H1 (cell line): ENCODE data around the gene FAM131C. TPM values are rescaled to one million over a fixed set of nuclear protein-coding genes. Genes with fewer than 3 reads are reported as not detected.

ENCODE experiments used
- CTCF ChIA-PET: fragments of 300-600 bp; sonication (Branson Sonifier 250); formaldehyde crosslinking; loops from one replicate; lab custom pipeline; 2021; ENCODE audit not compliant: partially characterized antibody; lab: Charles Lee
- POLR2A ChIA-PET: fragments of 300-600 bp; sonication (Branson Sonifier 250); formaldehyde crosslinking; loops from one replicate; lab custom pipeline; 2021; ENCODE audit warnings: inconsistent platforms; ENCODE audit not compliant: partially characterized antibody; lab: Charles Lee
- DNase-seq, 2 experiments: peaks; one replicate each; pipeline versions ENCODE4 v3.0.0 to v3.0.0-alpha.2; 2010 to 2022; ENCODE audit warnings: low spot score in 2 of 2, low read depth in 1 of 2, mixed read lengths in 1 of 2
- FAIRE-seq: peaks from 2 replicates; lab custom pipeline; 2011; peaks lifted over from hg19 to GRCh38; lab: Jason Lieb, UNC
- H2AFZ ChIP-seq: 2 replicates; pipeline ENCODE4 v1.8.1; 2012; ENCODE audit warnings: low read length, inconsistent platforms
- H2AK5ac ChIP-seq: 2 replicates; pipeline ENCODE4 v1.6.1; 2013; ENCODE audit warnings: low read depth, low read length
- H2BK120ac ChIP-seq: replicated peaks from 2 replicates; pipeline ENCODE3; 2013; ENCODE audit warnings: low read depth, low read length, inconsistent platforms
- H2BK12ac ChIP-seq: 2 replicates; pipeline ENCODE4 v1.6.1; 2013; ENCODE audit warnings: low read depth, low read length
- H2BK15ac ChIP-seq: 2 replicates; pipeline ENCODE4 v1.6.1; 2013; ENCODE audit warnings: low read length
- H2BK20ac ChIP-seq: 2 replicates; pipeline ENCODE4 v1.6.1; 2013; ENCODE audit warnings: low read length
- H2BK5ac ChIP-seq: 2 replicates; pipeline ENCODE4 v1.6.1; 2013; ENCODE audit warnings: low read depth, low read length
- H3K14ac ChIP-seq: 2 replicates; pipeline ENCODE4 v1.6.1; 2013; ENCODE audit warnings: inconsistent platforms; ENCODE audit not compliant: insufficient read length
- H3K18ac ChIP-seq: 2 replicates; pipeline ENCODE4 v1.6.1; 2013; ENCODE audit warnings: low read length; ENCODE audit errors: extremely low read depth
- H3K23ac ChIP-seq: 2 replicates; pipeline ENCODE4 v1.6.1; 2013; ENCODE audit warnings: inconsistent platforms; ENCODE audit not compliant: insufficient read length
- H3K23me2 ChIP-seq: 2 replicates; pipeline ENCODE4 v1.6.1; 2013; ENCODE audit warnings: low read depth, low read length
- H3K27ac ChIP-seq: 2 replicates; pipeline ENCODE4 v1.6.1; 2011; ENCODE audit warnings: low read depth, low read length, inconsistent platforms
- H3K27me3 ChIP-seq, 4 experiments: replicated peaks in 1 of 4; 1 replicate in 1 of 4; 2 replicates in 3 of 4; pipeline versions ENCODE4 v1.6.1 to v1.8.1; 2011 to 2013; ENCODE audit warnings: low read length in 3 of 4, mild to moderate bottlenecking in 3 of 4, inconsistent platforms in 2 of 4, mixed read lengths in 2 of 4, moderate library complexity in 1 of 4; ENCODE audit not compliant: control insufficient read depth in 3 of 4, insufficient read depth in 3 of 4; ENCODE audit errors: extremely low read depth in 1 of 4
- H3K36me3 ChIP-seq, 4 experiments: 2 replicates each; pipeline versions ENCODE4 v1.6.1 to v1.8.1; 2011 to 2013; ENCODE audit warnings: mild to moderate bottlenecking in 4 of 4, low read length in 3 of 4, moderate library complexity in 2 of 4, control low read depth in 1 of 4, inconsistent platforms in 1 of 4; ENCODE audit not compliant: insufficient read depth in 4 of 4, control insufficient read depth in 2 of 4
- H3K4ac ChIP-seq: replicated peaks from 2 replicates; pipeline ENCODE3; 2013; ENCODE audit warnings: low read length, low read depth, mixed read lengths, inconsistent platforms; ENCODE audit not compliant: insufficient read length
- H3K4me1 ChIP-seq, 4 experiments: replicated peaks in 1 of 4; 1 replicate in 1 of 4; 2 replicates in 3 of 4; pipeline versions ENCODE4 v1.6.1 to v1.8.1; 2011 to 2013; ENCODE audit warnings: low read length in 3 of 4, inconsistent platforms in 2 of 4, mixed read lengths in 1 of 4; ENCODE audit not compliant: insufficient read depth in 4 of 4, control insufficient read depth in 3 of 4
- H3K4me2 ChIP-seq, 2 experiments: 2 replicates each; pipeline versions ENCODE4 v1.6.1 to v1.8.1; 2011 to 2013; ENCODE audit warnings: low read depth in 2 of 2, low read length in 2 of 2, control low read depth in 1 of 2, inconsistent platforms in 1 of 2, mild to moderate bottlenecking in 1 of 2; ENCODE audit not compliant: insufficient read depth in 1 of 2
- H3K4me3 ChIP-seq, 4 experiments: fragments of 200-600, 300-600 bp in 1 of 4; sonication (generic), shearing (Covaris generic), sonication (Bioruptor Twin) in 1 of 4; 2 replicates each; pipeline versions ENCODE4 v1.5.1 to v1.8.1; 2011 to 2016; ENCODE audit warnings: low read length in 4 of 4, low read depth in 3 of 4, control low read depth in 2 of 4, inconsistent platforms in 2 of 4, mild to moderate bottlenecking in 2 of 4, mixed read lengths in 1 of 4, moderate library complexity in 1 of 4; ENCODE audit not compliant: insufficient read depth in 2 of 4; ENCODE audit errors: extremely low read depth in 1 of 4
- H3K56ac ChIP-seq: replicated peaks from 2 replicates; pipeline ENCODE3; 2013; ENCODE audit warnings: low read depth, mild to moderate bottlenecking, mixed read lengths, low read length, inconsistent platforms; ENCODE audit not compliant: insufficient read length
- H3K79me1 ChIP-seq: 2 replicates; pipeline ENCODE4 v1.6.1; 2013; ENCODE audit warnings: low read depth, low read length, control low read depth
- H3K79me2 ChIP-seq, 2 experiments: 2 replicates each; pipeline versions ENCODE4 v1.6.1 to v1.8.1; 2012 to 2013; ENCODE audit warnings: low read length in 2 of 2, mild to moderate bottlenecking in 2 of 2, inconsistent platforms in 1 of 2; ENCODE audit not compliant: insufficient read depth in 2 of 2, control insufficient read depth in 1 of 2
- H3K9ac ChIP-seq, 4 experiments: replicated peaks in 1 of 4; 1 replicate in 1 of 4; 2 replicates in 3 of 4; pipeline versions ENCODE4 v1.6.1 to v1.8.1; 2011 to 2013; ENCODE audit warnings: low read depth in 3 of 4, low read length in 3 of 4, control low read depth in 2 of 4, mild to moderate bottlenecking in 2 of 4, moderate library complexity in 2 of 4, inconsistent platforms in 1 of 4; ENCODE audit errors: extremely low read depth in 1 of 4
- H3K9me3 ChIP-seq, 2 experiments: 2 replicates each; pipeline versions ENCODE4 v1.6.1 to v1.8.1; 2012 to 2013; ENCODE audit warnings: mild to moderate bottlenecking in 2 of 2, moderate library complexity in 2 of 2, control low read depth in 1 of 2, inconsistent platforms in 1 of 2, low read depth in 1 of 2, low read length in 1 of 2, mixed read lengths in 1 of 2; ENCODE audit not compliant: insufficient read depth in 2 of 2
- H4K20me1 ChIP-seq, 2 experiments: replicated peaks in 1 of 2; 2 replicates each; pipeline versions ENCODE3 to v1.8.1; 2011 to 2013; ENCODE audit warnings: inconsistent platforms in 2 of 2, low read length in 2 of 2, mild to moderate bottlenecking in 1 of 2; ENCODE audit not compliant: insufficient read depth in 2 of 2, control insufficient read depth in 1 of 2
- H4K5ac ChIP-seq: 2 replicates; pipeline ENCODE4 v1.6.1; 2013; ENCODE audit warnings: low read length, low read depth, mixed read lengths, inconsistent platforms; ENCODE audit not compliant: insufficient read length
- H4K8ac ChIP-seq: 2 replicates; pipeline ENCODE4 v1.8.0; 2013; ENCODE audit warnings: mild to moderate bottlenecking, moderate library complexity, low read length, inconsistent platforms; ENCODE audit not compliant: insufficient read depth; ENCODE audit errors: extremely low read depth
- H4K91ac ChIP-seq: replicated peaks from 2 replicates; pipeline ENCODE3; 2013; ENCODE audit warnings: low read length, mixed read lengths, inconsistent platforms; ENCODE audit not compliant: insufficient read length
- ATF2 ChIP-seq: IDR thresholded peaks from 2 replicates; pipeline ENCODE4 v1.6.1; 2012; ENCODE audit warnings: low read length, inconsistent platforms
- CTCF ChIP-seq, 3 experiments: IDR thresholded peaks; 1 replicate in 2 of 3; 2 replicates in 1 of 3; pipeline versions ENCODE4 v1.5.1 to v1.6.1; 2011; ENCODE audit warnings: low read length in 3 of 3, mild to moderate bottlenecking in 3 of 3, inconsistent platforms in 2 of 3, low read depth in 1 of 3, moderate library complexity in 1 of 3; ENCODE audit not compliant: insufficient read depth in 1 of 3; ENCODE audit errors: control extremely low read depth in 1 of 3
- RAD21 ChIP-seq, 2 experiments: IDR thresholded peaks in 1 of 2; conservative IDR thresholded peaks in 1 of 2; 2 replicates each; pipeline ENCODE4 v1.6.1; 2011; ENCODE audit warnings: low read depth in 2 of 2, low read length in 2 of 2, improper control_type of control experiment in 1 of 2, inconsistent platforms in 1 of 2, mild to moderate bottlenecking in 1 of 2, moderate library complexity in 1 of 2
- SIN3A ChIP-seq, 2 experiments: IDR thresholded peaks in 1 of 2; conservative IDR thresholded peaks in 1 of 2; 2 replicates each; pipeline ENCODE4 v1.6.1; 2011 to 2012; ENCODE audit warnings: low read length in 2 of 2, improper control_type of control experiment in 1 of 2, low read depth in 1 of 2, mild to moderate bottlenecking in 1 of 2
- SP1 ChIP-seq: IDR thresholded peaks from 2 replicates; pipeline ENCODE4 v1.6.1; 2011; ENCODE audit warnings: low read depth, low read length
- TEAD4 ChIP-seq: IDR thresholded peaks from 2 replicates; pipeline ENCODE4 v1.6.1; 2012; ENCODE audit warnings: low read depth, low read length, inconsistent platforms, mixed read lengths
- YY1 ChIP-seq: IDR thresholded peaks from 2 replicates; pipeline ENCODE4 v1.6.1; 2011; ENCODE audit warnings: low read depth, mild to moderate bottlenecking, low read length
- WGBS, 2 experiments: shearing (Covaris generic) in 1 of 2; methylation state at CpG; one replicate each; pipeline versions ENCODE4 v1.1.6 to v1.1.7; 2013 to 2015; ENCODE audit warnings: low lambda C conversion rate in 2 of 2, mixed read lengths in 2 of 2, inconsistent platforms in 1 of 2, low coverage in 1 of 2, missing lambda C conversion rate in 1 of 2; ENCODE audit not compliant: insufficient replicate concordance in 2 of 2, insufficient coverage in 1 of 2, insufficient read length in 1 of 2; ENCODE audit errors: extremely low coverage in 1 of 2, missing lambda C conversion rate in 1 of 2; 5-methylcytosine and 5-hydroxymethylcytosine counted together
- polyA plus RNA-seq, 7 experiments: library from polyadenylated mRNA; depleted of rRNA in 3 of 7; stranded (reverse) in 5 of 7; unstranded in 2 of 7; fragments of >200 nt in 5 of 7; fragments of 200-250 nt in 2 of 7; gene quantifications; 1 replicate in 5 of 7; 2 replicates in 1 of 7; 4 replicates in 1 of 7; pipeline versions ENCODE4 v1.2.1 to v1.2.3, GENCODE V29; 2011 to 2013; ENCODE audit warnings: missing spikeins in 2 of 7, mixed read lengths in 2 of 7
- total RNA-seq: library from RNA; stranded (reverse); fragmentation: NEBNext Ultra II Directional; extraction: Animal tissue kit (Norgen Biotek cat#: 25700); gene quantifications from 2 replicates; pipeline ENCODE4 v1.2.1, GENCODE V29; 2021

Gene FAM131C
- total and polyA plus RNA-seq, 2 of the 8 experiments (the other 6 are each of a cell fraction or from before 2014, with no cell fraction given) = 0.73 to 0.78 TPM

GRCh38 chr1:16032388-16033102, 40.9 kb downstream of the FAM131C start:
- Histone ChIP-seq H3K79me1 (no peaks in the 10 kb centered on the region), H4K20me1 (no peaks in the 10 kb centered on the region), H4K8ac (no peak overlapping the region), H3K4me3 (no peak overlapping the region), H4K91ac (no peak overlapping the region), H2BK15ac (no peak overlapping the region), H2AK5ac (no peak overlapping the region), H3K18ac (no peak overlapping the region), H3K27me3 (no peaks in the 10 kb centered on the region; a peak in 2 of 7 replicates), H3K79me2 (no peaks in the 10 kb centered on the region), H3K23ac (no peak overlapping the region), H2BK120ac (no peak overlapping the region), H3K4me2 (no peak overlapping the region; a peak in 1 of 4 replicates), H3K36me3 (no peaks in the 10 kb centered on the region), H3K9me3 (no peaks in the 10 kb centered on the region), H2BK20ac (no peak overlapping the region), H3K4ac (no peak overlapping the region), H3K27ac (no peak overlapping the region), H3K14ac (no peak overlapping the region), H2BK5ac (no peak overlapping the region), H4K5ac (no peak overlapping the region), H3K9ac (no peak overlapping the region), H3K23me2 (no peaks in the 10 kb centered on the region), H2BK12ac (no peak overlapping the region), H2AFZ (no peak overlapping the region), H3K56ac (no peak overlapping the region), H3K4me1 (peaks cover 0 to 14% (median 4%) of the 10 kb centered on the region in 4 experiments; a peak in 6 of 7 replicates)
- DNase-seq = peak; percentile 85 to 95
- POLR2A ChIA-PET = no interaction called here
- CTCF ChIA-PET = interaction anchor here (0.6 to 4.8 kb wide), 24 partner anchors 8 to 233 kb away, joined by 3 to 41 read pairs (median 4); partner anchors contain the start of genes CLCNKA, HSPB7 and SRARP
- 64% methylated on average over 14 of the region's 18 CpGs; no CpG with 5 or more reads in 1 of the 2 experiments for WGBS, 2 experiments
- FAIRE-seq = peak; percentile 85
- TF ChIP-seq RAD21 (IDR thresholded peaks at IDR 0.05 in 1 of 2, conservative IDR thresholded peaks at IDR 0.05 in 1 of 2; ENCODE audit: low read depth in 2 of 2, low read length in 2 of 2) = peak; percentile 90 to 91
- TF ChIP-seq SP1 = peak; percentile 48; the same call in 1 of the 2 replicates
- TF ChIP-seq SIN3A (conservative IDR thresholded peaks at IDR 0.05 in 1 of 2, IDR thresholded peaks at IDR 0.05 in 1 of 2; ENCODE audit: low read depth in 1 of 2, low read length in 2 of 2) = peak in 1 of 2 experiments; percentile 48; a peak in 1 of 4 replicates
- peak; percentile 63; the same call in 1 of the 2 replicates for TF ChIP-seq TEAD4
- peak; percentile 86 to 97 (median 90) for TF ChIP-seq CTCF (IDR thresholded peaks at IDR 0.05; ENCODE audit: control extremely low read depth in 1 of 3, insufficient read depth in 1 of 3, low read depth in 1 of 3, low read length in 3 of 3)
- TF ChIP-seq ATF2 = no peak
- 0 out of 2 replicates have a peak, but pooled peaks have one; percentile 30 for TF ChIP-seq YY1
